Ascending aorta (tissue), 2 donors: Measurements from ENCODE around the gene TRAF2. TPM values are rescaled to one million over a fixed set of nuclear protein-coding genes. Genes with fewer than 3 reads are reported as not detected.

ENCODE experiments used
- DNase-seq, 2 donors: peaks; one replicate each; pipeline ENCODE4 v3.0.0-alpha.2; 2019; ENCODE audit warnings: low spot score in 2 of 2
- H3K27ac ChIP-seq, 2 donors: fragments of 200-600 bp; sonication (generic); one replicate each; pipeline ENCODE4 v1.5.1; 2016 to 2017; ENCODE audit warnings: mild to moderate bottlenecking in 1 of 2
- H3K27me3 ChIP-seq: fragments of 200-600 bp; sonication (generic); one replicate; pipeline ENCODE4 v1.5.1; 2017
- H3K36me3 ChIP-seq, 2 donors: fragments of 200-600 bp; sonication (generic); one replicate each; pipeline ENCODE4 v1.5.1; 2016
- H3K4me1 ChIP-seq, 2 donors: fragments of 200-600 bp; sonication (generic); one replicate each; pipeline ENCODE4 v1.5.1; 2016 to 2017; ENCODE audit warnings: mild to moderate bottlenecking in 1 of 2
- H3K4me3 ChIP-seq, 2 donors: fragments of 200-600 bp; sonication (generic); one replicate each; pipeline ENCODE4 v1.5.1; 2016 to 2017; ENCODE audit warnings: mild to moderate bottlenecking in 1 of 2
- H3K9me3 ChIP-seq, 2 donors: fragments of 200-600 bp; sonication (generic); one replicate each; pipeline ENCODE4 v1.5.1; 2016
- intact Hi-C: fragments of 100-400 bp; cut with DNase I; formaldehyde crosslinking; loops from one replicate; pipeline ENCODE4 v1.15.1; 2023
- total RNA-seq: library from RNA; depleted of rRNA; stranded (reverse); fragments of >200 nt; gene quantifications from one replicate; pipeline ENCODE4 v1.1.0, GENCODE V29; 2016
- TF ChIP-seq, protein P1 (sequence below), 3 experiments: fragments of 200-600 bp in 2 of 3; fragments of 450-650 bp in 1 of 3; sonication (generic) in 2 of 3; IDR thresholded peaks; one replicate each; pipeline ENCODE4 v1.5.1; 2016 to 2019; ENCODE audit warnings: antibody characterized with exemption in 3 of 3, mild to moderate bottlenecking in 1 of 3, moderate library complexity in 1 of 3

TRAF2 gene
- total RNA-seq, 1 donor from 2014 or later = 4.4 TPM

DNA sequence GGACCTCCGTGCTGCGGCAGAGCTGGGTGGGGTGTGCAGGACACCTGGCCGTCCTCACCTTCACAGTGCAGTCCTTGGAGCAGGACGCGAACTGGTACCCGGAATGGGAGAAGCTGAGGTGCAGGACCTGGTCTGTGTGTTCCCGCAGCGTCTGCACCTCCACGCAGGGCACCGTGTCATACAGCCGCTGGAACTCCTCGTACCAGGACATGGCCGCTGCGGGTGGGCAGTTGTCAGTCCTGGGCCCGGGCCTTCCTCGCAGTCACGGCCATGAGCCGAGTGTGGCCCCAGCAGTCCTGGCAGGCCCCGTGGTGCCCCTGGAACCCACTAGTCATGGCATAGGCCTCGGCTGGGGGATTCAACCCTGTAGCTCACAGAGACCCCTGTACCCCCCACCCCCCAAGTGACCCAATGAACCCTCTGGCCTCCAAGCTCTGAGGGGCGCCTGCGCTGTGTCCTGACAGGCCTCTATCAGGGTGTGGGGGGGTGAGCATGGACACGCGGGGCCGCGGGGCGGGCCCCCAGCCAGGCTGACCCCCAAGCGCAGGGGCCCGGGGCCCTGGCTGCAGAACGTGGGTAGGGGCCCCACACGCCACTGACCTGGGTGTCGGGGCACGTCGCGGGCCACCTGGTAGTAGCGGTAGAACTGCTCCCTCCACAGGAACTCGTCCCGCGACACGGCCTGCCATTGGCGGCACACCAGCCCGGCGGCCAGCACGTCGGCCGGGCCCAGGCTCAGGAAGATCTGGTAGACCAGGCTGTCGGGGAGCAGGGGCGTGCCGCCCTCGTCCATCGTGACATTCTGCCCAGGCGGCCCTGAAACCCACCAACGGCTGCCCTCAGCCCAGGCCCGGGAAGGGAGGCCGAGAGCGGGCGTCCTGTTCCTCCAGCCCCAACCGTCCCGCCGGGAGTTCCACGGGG is 57.2 kb downstream of the TRAF2 start:
- H3K9me3 ChIP-seq = no peaks in the 10 kb centered on the region
- no peak for DNase-seq
- intact Hi-C loops = loop anchor here (1.0 to 5.0 kb wide), 7 partner anchors 40 to 143 kb away; partner anchors contain the start of genes EDF1, MAN1B1, PAXX and PHPT1
- TF ChIP-seq, protein P1, sequence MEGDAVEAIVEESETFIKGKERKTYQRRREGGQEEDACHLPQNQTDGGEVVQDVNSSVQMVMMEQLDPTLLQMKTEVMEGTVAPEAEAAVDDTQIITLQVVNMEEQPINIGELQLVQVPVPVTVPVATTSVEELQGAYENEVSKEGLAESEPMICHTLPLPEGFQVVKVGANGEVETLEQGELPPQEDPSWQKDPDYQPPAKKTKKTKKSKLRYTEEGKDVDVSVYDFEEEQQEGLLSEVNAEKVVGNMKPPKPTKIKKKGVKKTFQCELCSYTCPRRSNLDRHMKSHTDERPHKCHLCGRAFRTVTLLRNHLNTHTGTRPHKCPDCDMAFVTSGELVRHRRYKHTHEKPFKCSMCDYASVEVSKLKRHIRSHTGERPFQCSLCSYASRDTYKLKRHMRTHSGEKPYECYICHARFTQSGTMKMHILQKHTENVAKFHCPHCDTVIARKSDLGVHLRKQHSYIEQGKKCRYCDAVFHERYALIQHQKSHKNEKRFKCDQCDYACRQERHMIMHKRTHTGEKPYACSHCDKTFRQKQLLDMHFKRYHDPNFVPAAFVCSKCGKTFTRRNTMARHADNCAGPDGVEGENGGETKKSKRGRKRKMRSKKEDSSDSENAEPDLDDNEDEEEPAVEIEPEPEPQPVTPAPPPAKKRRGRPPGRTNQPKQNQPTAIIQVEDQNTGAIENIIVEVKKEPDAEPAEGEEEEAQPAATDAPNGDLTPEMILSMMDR (IDR thresholded peaks at IDR 0.05) = no peak
- peaks cover 39 to 40% of the 10 kb centered on the region in 2 donors for H3K36me3 ChIP-seq
- peak overlapping the region; percentile 88 to 90 for H3K4me3 ChIP-seq
- H3K4me1 ChIP-seq = peaks cover 6 to 14% of the 10 kb centered on the region in 2 donors
- no peaks in the 10 kb centered on the region for H3K27me3 ChIP-seq
- peak overlapping the region; percentile 52 to 87 for H3K27ac ChIP-seq

DNA sequence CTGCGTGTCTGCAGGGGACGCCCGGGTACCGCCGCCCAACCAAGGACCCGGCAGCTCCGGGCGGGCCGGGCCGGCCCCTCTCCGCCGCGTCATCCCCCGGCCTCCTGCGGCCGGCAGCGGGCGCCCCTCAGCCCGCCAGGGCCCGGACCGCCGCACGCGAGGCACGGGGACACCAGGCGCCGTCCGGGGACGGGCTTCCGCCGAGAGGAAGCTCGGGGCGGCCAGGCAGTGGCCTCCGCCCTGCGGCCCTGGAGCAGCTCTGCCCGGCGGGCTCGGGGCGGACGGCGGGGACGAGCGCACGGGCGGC is 57.8 kb downstream of the TRAF2 start:
- Histone ChIP-seq H3K4me3 (peak overlapping the region; percentile 88 to 90), H3K36me3 (peaks cover 38 to 39% of the 10 kb centered on the region in 2 donors), H3K27ac (peak overlapping the region; percentile 52 to 87), H3K9me3 (no peaks in the 10 kb centered on the region), H3K27me3 (no peaks in the 10 kb centered on the region), H3K4me1 (peaks cover 6 to 17% of the 10 kb centered on the region in 2 donors)
- TF ChIP-seq, protein P1 (IDR thresholded peaks at IDR 0.05) = no peak
- no peak for DNase-seq
- intact Hi-C loops = loop anchor here (1.0 to 5.0 kb wide), 7 partner anchors 41 to 142 kb away; partner anchors contain the start of genes EDF1, MAN1B1, PAXX and PHPT1

DNA sequence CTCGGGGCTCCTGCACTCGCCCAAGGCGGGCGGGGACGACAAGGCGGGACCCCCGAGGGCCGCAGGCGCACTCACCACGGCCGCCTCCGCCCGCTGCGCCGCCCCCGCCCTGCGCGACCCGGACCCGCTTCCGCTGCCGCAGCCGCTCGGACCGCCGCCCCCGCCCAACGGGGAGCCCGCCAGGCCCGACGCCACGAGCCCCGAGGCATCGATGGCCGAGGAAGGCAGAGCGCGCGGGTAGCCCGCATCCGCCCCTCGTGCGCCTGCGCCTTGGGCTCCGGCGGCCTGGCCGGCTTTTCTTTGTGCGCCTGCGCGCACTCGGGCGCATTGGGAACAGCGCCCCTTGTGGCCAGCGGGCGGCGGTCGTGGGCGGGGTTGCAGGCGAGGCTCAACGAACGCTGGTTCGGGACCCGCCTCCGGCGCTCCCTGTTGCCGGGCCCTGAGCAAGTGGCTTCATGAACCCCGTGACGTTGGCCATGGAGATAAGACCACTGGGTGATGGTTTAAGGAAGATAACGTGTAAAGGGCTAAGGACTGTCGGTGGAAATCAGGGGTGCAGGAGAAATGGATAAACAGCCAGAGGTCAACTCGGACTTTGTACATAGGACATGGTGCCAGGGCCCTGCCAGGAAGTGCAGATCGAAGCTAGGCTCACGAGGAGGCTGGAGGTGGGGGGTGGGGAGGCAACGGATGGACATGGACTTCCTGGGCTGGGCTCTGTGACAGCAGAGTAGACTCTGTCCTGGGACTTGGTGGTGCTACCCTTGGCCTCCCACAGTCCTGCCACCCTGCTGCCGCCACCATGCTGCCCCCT is 58.4 kb downstream of the TRAF2 start, which contains the start of the genes C8G and FBXW5:
Gene C8G, plus strand, starts transcription at position 725 of the 814 bp plus-strand sequence. Its CDS starts 78 bp downstream, at position 803.
Gene FBXW5, minus strand, starts transcription at position 220 of the 814 bp plus-strand sequence. CDS start 655 bp downstream, outside the sequence.
- Histone ChIP-seq H3K27me3 (no peaks in the 10 kb centered on the region), H3K9me3 (no peaks in the 10 kb centered on the region), H3K27ac (peak within 1 kb of the TSS; percentile 52 to 87), H3K36me3 (peaks cover 32 to 34% of the 10 kb centered on the region in 2 donors), H3K4me1 (peaks cover 6 to 21% of the 10 kb centered on the region in 2 donors), H3K4me3 (peak within 1 kb of the TSS; percentile 88 to 90)
- TF ChIP-seq, protein P1 (IDR thresholded peaks at IDR 0.05) = peak; percentile 99
- intact Hi-C loops = loop anchor here (1.0 to 5.0 kb wide), 7 partner anchors 41 to 142 kb away; partner anchors contain the start of genes EDF1, MAN1B1, PAXX and PHPT1
- peak; percentile 59 to 96 for DNase-seq

DNA sequence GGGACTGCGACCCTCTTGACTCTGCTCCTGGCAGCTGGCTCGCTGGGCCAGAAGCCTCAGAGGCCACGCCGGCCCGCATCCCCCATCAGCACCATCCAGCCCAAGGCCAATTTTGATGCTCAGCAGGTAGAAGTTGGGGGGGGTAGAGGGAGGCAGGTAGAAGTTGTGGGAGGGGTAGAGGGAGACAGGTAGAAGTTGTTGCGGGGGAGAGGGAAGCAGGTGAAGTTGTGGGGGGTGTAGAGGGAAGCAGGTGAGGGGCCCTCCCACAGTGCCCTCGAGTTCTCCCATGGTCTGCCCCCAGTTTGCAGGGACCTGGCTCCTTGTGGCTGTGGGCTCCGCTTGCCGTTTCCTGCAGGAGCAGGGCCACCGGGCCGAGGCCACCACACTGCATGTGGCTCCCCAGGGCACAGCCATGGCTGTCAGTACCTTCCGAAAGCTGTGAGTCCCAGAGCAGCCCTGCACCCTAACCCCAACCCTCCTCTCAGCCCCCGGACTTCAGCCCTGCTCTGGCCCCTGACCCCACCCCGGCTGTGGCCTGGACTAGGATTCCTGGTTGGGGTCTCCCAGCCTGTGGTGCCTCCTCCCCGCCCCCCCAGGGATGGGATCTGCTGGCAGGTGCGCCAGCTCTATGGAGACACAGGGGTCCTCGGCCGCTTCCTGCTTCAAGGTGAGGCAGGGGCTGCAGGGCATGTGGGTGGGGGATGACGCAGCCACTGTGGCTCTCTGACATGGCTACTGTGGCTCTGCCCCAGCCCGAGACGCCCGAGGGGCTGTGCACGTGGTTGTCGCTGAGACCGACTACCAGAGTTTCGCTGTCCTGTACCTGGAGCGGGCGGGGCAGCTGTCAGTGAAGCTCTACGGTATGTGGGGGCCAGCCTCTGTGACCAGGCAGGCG is 59.3 kb downstream of the TRAF2 start:
- DNase-seq = no peak
- peaks cover 6 to 23% of the 10 kb centered on the region in 2 donors for H3K4me1 ChIP-seq
- intact Hi-C loops = loop anchor here (2.0 kb wide), 1 partner anchor 97 kb away; the partner anchor contains the start of gene PHPT1

More for the DNA sequence above, 59.3 kb downstream of the TRAF2 start:
- Histone ChIP-seq H3K27ac (no peak overlapping the region), H3K36me3 (peaks cover 23 to 26% of the 10 kb centered on the region in 2 donors), H3K9me3 (no peaks in the 10 kb centered on the region), H3K4me3 (no peak overlapping the region), H3K27me3 (no peaks in the 10 kb centered on the region)
- TF ChIP-seq, protein P1 (IDR thresholded peaks at IDR 0.05) = no peak
